DMS 273 treated with DMSO at 0.1 percent for 48 hours (cell line): ENCODE data around the gene FYN.

Experiments used
- DNase-seq: peaks from one replicate; lab custom pipeline; 2025; lab: John Stamatoyannopoulos, UW

Gene FYN

DNA sequence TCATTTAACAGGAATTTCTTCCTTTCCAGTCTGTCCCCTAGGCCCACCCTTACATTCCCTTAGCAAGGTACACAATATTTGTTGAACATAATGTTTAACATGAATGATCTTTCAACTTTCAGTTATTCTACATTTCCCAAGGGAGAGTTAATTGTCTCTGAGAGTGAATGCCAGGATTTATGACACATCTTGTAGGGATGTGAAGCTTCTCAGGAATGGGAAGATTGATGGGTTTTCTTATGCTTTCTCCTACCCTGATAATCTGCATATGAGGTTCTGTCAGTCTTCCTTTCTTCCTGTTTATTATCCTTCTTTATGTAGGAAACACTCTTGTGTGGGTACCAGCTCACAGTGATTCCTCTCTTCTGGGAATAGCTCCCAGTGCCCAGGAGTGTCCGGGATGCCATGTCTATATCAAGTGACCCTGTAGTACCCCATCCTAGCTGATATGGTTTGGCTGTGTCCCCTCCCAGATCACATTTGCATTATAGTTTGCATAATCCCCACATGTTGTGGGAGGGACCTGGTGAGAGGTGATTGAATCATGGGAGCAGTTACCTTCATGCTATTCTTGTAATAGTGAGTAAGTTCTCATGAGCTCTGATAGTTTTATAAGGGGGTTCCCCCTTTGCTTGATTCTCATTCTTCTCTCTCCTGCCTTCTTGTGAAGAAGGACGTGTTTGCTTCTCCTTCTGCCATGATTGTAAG lies 7.1 kb upstream of the FYN start:
- DNase-seq = no peak

DNA sequence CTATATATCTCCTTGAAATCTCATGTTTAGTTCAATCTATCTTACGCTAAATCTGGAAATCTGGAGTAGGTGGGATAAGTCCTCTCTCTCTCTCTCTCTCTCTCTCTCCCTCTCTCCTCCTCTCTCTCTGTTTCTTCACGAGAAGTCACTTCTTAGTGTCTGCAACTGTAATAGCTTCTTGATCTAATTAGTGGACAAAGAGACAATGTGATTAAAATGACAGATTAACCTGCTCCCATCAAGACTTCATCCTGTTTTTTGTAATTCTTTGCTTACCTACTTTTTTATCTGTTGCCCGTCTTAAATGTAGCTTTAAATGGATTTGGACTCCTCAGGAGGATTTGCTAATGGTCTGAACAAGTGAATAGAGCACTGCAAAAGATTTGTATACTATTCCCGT lies 2.5 kb upstream of the FYN start:
- DNase-seq = no peak

DNA sequence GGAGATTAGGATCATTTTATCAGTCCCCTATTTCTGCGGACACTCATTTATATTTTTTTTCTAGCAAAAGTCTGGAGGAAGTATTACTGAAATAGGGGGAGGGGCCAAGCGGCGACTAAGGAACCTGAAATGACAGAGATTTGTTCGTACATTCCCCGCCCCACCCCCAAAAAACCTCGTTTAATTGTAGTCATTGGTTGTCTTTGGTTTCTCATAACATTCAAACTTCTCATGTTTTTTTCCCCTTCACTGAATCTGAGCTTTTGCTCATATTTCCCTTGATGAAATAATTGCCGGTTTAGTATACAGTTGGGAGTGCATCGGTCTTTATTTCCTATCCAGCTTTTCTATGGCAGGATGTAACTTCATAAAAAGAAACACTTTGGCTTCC lies 768 bp upstream of the FYN start:
- no peak for DNase-seq

DNA sequence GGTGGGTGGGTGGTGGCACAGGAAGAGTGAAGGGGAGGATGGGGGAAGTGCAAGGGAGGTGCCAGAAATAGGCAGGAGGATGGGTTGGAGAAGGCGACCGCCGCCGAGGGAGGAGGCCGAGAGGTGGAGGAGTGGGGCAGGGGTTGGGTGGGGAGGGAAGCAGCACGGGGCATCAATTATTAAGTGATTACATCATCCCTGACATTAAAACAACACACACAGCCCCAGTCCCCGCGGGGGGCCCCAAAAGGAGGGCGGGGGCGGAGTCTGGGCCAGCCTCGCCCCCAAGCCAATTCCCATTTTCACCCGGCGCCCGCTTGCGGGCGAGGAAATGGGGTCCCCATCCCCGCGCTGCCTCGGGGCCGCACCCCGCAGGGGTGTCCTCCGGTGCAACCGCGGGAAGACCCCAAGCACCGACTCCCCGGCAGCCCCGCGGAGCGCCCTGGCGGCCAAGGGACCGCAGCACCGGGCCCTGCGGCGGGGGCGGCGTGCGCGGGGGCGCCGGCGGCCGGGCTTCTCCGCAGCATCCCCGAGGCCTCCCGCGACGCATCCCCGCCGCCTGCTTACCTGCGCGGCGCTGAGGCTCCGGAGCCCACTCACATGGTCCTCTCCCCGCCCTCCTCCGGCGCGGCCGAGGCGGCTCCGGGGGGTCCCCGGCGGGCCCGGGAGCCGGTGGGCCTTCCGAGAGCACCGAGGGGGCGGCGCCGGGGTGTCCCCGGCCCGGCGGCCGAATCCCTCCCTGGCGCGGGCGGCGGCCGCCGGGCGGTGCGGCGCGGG lies 663 bp downstream of the FYN start:
- DNase-seq = peak; percentile 32

DNA sequence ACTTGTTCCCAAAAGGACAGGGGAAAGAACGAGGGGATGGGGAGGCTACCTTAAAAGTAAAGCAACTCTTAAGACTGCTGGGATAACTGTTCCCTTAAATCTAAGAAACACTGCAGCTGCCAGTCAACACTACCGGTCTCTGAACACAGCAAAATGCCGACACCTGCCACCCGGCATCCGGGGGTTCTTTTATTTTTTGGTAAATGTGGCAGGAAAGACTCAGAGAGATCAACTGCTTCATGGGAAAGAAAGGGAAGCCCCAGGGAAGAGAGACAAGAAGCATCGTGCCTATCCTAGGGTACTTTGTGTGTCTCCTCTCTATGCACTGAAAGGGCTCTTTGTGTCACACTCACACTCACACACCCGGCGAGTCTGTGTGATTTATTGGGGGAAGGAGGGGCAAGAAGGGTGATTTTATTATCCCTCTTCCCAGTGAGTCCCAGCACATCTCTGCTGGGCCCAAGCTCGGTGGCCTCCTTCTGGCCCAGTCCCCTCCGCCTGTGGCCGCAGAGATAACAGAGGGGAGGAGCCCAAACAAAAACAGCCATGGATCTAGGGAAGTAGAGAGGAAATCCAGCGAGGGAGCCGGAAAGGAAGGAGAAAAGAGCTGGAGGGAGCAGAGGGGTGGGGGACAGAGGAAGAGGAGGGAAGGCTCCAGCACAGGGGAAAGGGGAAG lies 1.4 kb downstream of the FYN start:
- no peak for DNase-seq

DNA sequence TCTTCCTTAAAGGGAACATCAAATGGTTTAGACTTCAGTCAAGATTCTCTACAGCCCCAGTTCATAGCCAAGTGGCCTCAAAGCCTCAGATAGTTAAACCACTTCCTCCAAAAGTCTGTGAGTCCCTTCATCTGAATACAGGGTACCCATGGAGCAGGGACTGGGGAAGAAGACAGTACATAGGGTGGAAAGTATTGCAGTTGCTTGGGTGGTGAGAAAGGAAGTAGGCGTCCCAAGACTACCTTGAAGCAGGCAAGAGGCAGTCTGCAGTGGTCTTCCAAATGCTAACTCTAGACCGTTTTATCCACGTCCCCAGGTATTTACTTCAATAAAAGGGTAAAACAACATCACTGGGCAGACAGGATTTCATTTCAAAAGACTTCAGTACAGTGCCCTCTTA lies 2.0 kb downstream of the FYN start:
- DNase-seq = no peak

DNA sequence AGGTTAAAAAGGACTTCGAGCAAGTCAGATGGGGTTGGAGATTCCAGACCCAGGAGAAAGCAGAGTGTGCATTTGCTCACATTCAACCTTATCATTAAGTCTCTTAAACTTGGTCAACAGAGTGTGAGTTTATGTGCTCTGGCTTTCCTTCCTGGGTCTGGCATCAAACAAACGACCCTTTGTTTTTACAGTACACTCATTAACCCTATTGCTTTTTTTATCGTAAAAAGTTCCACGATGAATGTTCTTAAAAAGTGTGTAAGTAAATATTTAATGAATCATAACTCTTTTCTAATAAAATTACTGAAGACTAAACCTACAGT lies 2.5 kb downstream of the FYN start:
- no peak for DNase-seq

DNA sequence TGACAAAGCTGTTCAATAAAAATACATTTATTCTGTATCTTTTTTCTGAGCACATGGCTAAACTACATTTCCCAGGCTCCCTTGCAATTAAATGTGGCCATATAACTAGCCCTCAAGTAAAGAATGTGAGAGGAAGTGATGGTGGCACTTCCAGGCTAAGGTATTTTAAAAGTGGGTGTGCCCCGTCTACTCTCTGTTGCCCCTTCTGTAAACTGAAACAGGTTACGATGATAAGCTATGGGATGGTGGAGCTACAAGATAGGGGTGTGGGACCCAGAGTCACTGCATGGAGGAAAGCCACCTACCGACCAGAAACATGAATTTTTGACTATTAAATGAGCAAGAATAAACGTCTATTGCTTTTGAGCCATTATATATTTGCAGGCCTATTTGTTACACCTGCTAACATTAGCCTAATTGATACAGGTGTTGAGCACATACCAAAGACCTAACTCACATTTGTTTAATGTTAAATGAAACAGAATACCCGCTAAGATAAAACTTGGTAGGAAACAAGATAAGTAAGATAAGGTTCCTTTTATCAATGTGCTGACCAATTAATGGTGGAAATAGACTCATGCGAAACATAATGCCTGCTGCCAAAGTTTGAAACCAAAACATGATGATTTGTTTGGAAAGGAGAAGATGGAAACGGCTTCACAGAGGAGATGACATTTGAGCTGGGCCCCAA lies 3.1 kb downstream of the FYN start:
- no peak for DNase-seq

DNA sequence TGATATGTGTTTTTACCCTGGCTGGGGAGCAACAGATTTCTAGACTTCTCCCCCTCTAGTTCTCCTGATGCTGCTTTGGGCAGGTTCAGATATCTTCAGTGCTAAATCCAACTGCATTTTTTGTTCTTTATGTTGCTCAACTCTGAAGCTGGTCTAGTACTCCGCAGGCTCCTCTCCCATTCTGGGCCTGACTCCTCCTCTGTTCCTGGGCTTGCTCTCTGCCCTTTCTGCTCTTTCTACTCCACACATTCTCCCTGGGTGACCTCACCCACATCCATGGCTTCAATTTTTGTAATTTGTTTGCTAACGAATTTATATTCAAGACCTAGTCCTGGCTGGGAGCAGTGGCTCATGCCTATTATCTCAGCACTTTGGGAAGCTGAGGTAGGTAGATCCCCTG lies 6.4 kb downstream of the FYN start:
- DNase-seq = no peak

DNA sequence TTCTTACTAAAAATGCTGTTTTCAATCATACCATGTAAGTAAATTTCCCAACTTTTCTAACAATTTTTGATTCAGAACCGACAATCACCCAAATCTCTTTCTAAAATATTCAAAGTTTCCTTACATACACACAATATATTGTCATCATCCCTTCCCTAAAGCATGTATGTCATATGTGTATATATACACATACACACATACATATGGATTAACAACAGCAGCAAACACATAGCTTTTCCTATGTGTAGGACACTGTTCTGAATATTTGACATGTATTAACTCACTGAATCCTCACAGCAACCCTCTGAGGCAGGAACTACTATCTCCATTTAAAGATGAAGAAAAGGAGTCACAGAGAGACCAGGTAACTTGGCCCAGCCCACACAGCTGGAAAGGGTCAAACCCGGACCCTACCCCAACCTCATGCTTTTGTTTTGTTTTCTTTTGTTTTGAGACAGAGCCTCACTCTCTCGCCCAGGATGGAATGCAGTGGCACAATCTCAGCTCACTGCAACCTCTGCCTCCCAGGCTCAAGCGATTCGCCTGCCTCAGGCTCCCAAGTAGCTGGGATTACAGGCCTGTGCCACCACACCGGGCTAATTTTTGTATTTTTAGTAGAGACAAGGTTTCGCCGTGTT lies 7.2 kb downstream of the FYN start:
- DNase-seq = no peak

DNA sequence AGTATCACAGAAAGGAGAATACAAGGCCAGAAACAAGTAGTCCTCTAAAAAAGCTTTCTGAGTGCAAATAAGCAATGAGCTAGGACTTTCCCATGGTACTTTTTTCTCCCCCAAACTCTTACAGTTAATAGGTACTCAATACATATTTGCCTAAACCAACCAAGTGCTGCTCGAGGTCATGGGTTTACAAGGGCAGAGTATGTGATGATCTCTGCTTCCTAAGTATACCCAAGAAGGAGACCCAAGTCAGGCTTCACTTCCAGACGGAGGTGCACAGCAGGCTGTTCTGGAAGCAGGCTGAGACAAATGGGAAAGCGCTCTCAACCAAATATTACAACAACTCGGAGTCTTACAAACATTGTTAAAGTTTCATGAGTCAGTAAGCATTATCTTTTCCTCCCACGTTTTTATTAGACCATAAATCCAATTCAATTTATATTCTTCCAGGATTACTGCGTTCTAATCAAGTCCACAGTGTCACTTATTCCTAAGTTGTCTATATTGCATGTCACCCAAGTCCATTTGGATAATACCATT lies 8.1 kb downstream of the FYN start:
- DNase-seq = no peak

DNA sequence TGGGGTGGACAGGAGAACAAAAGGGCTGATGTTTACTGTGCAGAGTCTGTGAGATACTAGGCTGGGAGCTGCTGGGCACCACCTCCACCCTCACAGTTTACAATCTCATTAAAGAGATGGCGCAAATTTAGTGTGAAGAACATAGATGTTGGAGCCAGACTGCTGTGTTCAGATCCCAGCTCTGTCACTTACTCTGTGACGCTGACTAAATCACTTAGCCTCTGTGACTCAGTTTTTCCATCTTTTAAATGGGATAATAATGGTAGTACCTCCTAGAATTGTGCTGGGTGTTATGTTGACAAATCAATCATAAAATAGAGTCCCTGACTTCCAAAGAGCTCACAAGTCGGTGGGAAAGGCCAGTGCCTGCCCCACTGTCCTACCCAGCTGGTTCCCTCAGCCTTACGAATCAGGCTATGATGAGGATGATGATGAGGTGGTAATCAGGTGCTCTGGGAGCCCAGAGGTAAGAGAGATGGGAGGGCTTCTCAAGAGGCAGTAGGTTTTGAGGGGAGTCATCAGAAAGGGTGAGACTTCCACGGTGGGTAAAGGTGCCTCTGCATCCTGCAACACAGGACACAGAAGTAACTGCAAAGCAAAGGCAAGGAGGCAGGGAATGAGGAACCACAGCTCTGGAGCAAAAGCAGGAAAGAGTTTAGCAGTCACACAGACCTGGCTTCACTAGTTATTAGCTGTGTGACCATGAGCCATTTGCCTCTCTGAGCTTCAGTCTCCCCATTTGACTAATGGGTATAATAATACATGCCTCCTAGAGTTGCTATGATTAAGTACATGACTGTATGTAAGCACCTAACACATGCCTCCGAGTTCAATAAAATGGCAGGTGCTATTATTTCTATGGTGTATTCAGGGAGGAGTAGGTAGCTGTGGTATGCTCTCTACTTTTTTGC lies 8.9 kb downstream of the FYN start:
- DNase-seq = no peak

DNA sequence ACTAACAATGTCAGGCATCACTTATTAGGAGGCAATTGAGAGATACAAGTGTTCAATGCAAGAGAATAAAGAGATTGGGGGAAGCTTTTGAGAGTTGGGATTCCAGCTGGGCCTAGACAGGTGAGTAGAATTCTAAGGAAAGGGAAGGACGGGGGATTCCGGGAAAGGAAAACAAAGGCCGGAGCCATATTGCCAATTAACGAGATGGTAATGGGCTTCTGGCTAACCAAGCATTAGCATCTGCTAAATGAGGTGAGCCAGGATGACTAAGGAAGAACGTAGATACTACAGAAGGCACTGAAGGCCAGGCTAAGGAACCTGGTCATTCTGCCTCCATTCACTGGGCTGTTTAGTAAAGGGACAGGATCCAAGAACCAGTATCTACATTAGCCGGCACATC lies 10.5 kb downstream of the FYN start:
- DNase-seq = no peak

DNA sequence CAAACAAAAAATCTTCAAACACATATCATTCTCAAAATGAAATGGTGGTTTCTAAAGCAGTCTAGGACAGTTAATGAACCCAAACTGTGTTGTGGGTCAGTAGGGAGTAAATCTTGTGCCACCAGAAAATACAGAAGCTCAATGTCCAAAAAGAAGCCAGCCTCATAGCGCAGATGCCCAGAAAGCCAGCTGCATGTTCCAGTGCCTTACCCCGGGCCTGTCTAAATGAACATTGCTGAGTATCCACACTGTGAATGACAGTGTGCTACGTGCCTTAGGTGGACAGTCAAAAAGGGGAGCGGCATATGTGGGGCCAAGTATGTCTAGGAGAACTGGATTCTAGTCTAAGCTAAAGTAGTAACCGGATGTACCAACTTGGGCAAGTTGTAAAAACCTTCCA lies 10.9 kb downstream of the FYN start:
- no peak for DNase-seq

DNA sequence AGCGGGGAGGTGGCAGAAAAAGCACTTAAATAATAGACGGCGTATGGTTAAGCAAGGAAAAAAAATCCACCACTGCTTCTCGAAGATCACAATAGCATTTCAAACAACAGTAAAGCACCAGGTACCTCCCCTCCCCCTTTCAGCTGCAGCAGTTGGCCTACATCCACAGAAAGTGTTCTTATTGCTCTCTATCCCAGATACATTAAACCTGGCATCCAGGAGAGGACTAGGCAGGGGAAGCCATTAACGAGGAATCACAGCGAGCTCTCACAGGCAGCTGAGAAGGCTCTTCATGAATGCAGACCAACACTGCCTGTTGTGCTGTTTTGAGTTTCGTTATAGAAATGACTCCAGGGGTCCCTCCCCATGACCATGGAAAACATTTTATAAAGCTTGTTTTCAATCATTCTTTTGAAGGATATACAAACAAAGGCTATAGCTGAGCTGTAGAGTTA lies 11.8 kb downstream of the FYN start:
- DNase-seq = no peak

DNA sequence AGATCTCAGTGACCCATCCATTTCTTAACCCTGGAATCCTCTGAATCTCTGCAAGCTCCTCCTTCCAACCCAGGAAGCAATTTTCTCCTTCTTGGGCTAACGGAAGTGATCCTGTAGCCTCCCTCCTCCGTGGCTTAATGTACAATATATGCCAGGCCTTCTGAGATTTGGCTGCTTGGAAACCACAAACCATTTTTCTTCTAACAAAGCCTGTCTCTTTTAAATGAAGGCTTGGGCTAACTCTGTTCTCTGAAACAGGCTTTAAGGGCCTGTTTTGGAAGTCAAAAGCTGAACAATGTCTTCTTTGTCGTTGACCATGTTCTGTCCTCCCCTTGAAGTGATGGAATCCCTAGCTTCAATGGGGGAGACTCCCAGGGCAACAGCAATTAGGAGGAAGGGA lies 14.9 kb downstream of the FYN start:
- no peak for DNase-seq

DNA sequence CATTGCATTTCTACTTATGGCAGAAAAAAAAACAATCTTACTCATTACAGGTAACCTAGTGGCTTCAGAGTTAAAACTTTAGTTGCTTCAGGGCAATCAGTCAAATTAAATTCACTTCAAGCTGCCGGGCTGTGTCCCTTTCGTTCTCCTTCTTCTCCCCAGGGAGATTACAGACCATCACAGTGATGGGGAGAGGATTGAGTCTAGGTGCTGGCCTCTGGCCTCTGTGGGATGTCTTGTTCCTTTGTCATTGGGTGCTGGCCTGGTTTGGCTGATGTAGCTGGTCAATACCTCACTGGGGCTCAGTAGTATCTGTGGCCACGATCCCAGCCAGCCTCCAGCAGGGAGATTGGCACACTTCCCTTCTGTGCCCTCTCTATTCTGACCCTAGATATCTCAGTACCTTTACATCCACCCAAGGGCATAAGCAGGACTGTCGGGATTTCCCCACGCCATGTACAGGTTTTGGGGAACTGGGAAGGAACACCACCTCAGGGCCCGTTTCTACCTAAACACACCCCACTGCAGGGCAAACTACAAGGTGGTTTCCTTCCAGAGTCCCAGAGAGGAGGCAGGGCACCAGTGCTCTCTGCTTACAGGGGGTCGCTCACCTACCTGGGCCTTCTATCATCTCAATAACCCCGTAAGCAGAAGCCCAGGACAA lies 15.4 kb downstream of the FYN start:
- DNase-seq = no peak

DNA sequence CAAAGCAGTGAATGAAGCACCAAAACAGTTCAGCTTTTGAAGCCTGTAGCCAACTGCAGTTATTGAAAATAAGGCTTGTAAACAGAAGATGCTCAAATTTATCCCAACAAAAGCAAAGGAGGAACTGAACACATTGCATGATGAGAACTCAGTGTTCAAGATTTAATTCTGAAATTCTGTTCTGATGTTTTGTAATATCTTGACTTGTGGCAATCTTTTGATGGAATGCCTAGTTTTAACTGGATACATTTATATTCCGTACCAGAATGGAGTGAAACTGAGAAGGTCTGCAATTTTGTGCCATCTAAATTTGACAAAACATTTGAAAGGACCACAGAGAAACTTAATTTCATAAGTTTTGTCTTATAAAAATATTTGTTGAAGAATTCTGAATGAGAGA lies 17.5 kb downstream of the FYN start:
- DNase-seq = no peak

DNA sequence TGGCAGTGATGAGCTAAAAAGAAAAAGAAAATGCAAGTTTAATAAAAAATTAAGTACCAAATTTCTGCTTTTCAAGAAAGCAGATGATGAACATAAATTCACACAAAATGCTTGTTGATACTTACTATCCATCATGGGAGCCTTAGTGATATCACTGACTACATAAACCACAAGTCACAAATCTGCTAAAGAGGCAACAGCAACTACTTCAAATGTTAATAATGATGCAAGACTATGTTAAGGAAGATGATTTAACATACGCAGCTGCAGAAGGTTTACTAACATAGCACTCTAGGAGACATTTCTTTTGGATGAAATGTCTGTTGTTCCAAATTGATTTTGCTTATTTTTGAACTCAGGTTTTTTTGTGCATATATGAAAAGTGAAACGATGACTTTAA lies 18.6 kb downstream of the FYN start:
- DNase-seq = no peak

DNA sequence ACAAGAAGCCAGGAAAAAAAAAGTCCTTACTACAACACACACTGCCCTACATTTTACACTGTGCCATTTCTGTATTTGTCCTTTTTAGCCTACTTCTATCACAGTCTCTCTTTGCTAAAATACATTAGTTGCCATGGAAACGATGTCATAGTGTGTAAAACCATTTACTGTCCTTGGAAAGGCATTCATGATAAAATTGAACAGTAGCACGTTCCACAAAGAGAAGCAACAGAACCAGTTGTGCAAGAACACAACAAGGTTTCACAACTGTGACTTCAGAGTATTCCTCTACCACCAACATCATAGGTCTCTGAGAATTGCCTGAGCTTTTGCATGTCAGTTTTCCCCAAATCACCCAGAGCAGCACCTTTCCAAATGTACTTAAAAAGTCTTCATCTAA lies 20.5 kb downstream of the FYN start:
- no peak for DNase-seq
